Neuronal stem cell (in vitro differentiated cells): ENCODE data around the gene BRI3.

Experiments used
- DNase-seq: peaks from one replicate; pipeline ENCODE4 v3.0.0-alpha.2; 2013; ENCODE audit warnings: low spot score
- H2AFZ ChIP-seq: one replicate; pipeline ENCODE4 v1.6.1; 2013; ENCODE audit warnings: mild to moderate bottlenecking, low read length, inconsistent platforms
- H2AK5ac ChIP-seq: 2 replicates; pipeline ENCODE4 v1.6.1; 2013; ENCODE audit warnings: low read depth, mild to moderate bottlenecking, inconsistent platforms, low read length, moderate library complexity, mixed read lengths
- H2BK120ac ChIP-seq: 2 replicates; pipeline ENCODE4 v1.6.1; 2013; ENCODE audit warnings: low read depth, mild to moderate bottlenecking, inconsistent platforms, low read length, moderate library complexity, mixed read lengths
- H2BK12ac ChIP-seq: one replicate; pipeline ENCODE4 v1.6.1; 2013; ENCODE audit warnings: low read length, inconsistent platforms
- H2BK15ac ChIP-seq: 2 replicates; pipeline ENCODE4 v1.6.1; 2013; ENCODE audit warnings: mild to moderate bottlenecking, low read length, inconsistent platforms, mixed read lengths
- H2BK5ac ChIP-seq: one replicate; pipeline ENCODE4 v1.6.1; 2013; ENCODE audit warnings: inconsistent platforms, mild to moderate bottlenecking, low read length, moderate library complexity
- H3K14ac ChIP-seq: one replicate; pipeline ENCODE4 v1.6.1; 2013; ENCODE audit warnings: low read length, inconsistent platforms
- H3K18ac ChIP-seq: 2 replicates; pipeline ENCODE4 v1.6.1; 2013; ENCODE audit warnings: low read length, inconsistent platforms
- H3K23ac ChIP-seq: 2 replicates; pipeline ENCODE4 v1.6.1; 2013; ENCODE audit warnings: low read depth, mild to moderate bottlenecking, mixed read lengths, low read length, inconsistent platforms; ENCODE audit not compliant: poor library complexity
- H3K27ac ChIP-seq: replicated peaks from 3 replicates; pipeline ENCODE4 v1.5.1; 2013; ENCODE audit warnings: low read length, inconsistent platforms
- H3K27me3 ChIP-seq, 3 experiments: 2 replicates each; pipeline ENCODE4 v1.6.1; 2013; ENCODE audit warnings: low read length in 3 of 3, mild to moderate bottlenecking in 2 of 3, inconsistent platforms in 1 of 3, low read depth in 1 of 3, mixed read lengths in 1 of 3, moderate library complexity in 1 of 3; ENCODE audit not compliant: control insufficient read depth in 3 of 3, insufficient read depth in 3 of 3
- H3K36me3 ChIP-seq, 2 donors: replicated peaks in 1 of 2; 2 replicates each; pipeline ENCODE4 v1.6.1; 2013; ENCODE audit warnings: low read length in 2 of 2; ENCODE audit not compliant: control insufficient read depth in 2 of 2, insufficient read depth in 2 of 2
- H3K4ac ChIP-seq: 2 replicates; pipeline ENCODE4 v1.6.1; 2013; ENCODE audit warnings: inconsistent platforms, mild to moderate bottlenecking, low read length, moderate library complexity
- H3K4me1 ChIP-seq, 2 donors: 1 replicate in 1 of 2; 2 replicates in 1 of 2; pipeline ENCODE4 v1.6.1; 2013; ENCODE audit warnings: low read length in 2 of 2, low read depth in 1 of 2; ENCODE audit not compliant: control insufficient read depth in 2 of 2, insufficient read depth in 1 of 2
- H3K4me2 ChIP-seq: one replicate; pipeline ENCODE4 v1.6.1; 2013; ENCODE audit warnings: mild to moderate bottlenecking, low read length, inconsistent platforms; ENCODE audit not compliant: insufficient read depth, poor library complexity, severe bottlenecking
- H3K4me3 ChIP-seq, 2 donors: 2 replicates each; pipeline ENCODE4 v1.5.1; 2013; ENCODE audit warnings: low read length in 2 of 2, mild to moderate bottlenecking in 2 of 2, inconsistent platforms in 1 of 2, moderate library complexity in 1 of 2
- H3K79me1 ChIP-seq: one replicate; pipeline ENCODE4 v1.6.1; 2013; ENCODE audit warnings: low read depth, mild to moderate bottlenecking, inconsistent platforms, low read length, moderate library complexity
- H3K9ac ChIP-seq: one replicate; pipeline ENCODE4 v1.6.1; 2013; ENCODE audit warnings: mild to moderate bottlenecking, low read depth, low read length, inconsistent platforms; ENCODE audit not compliant: poor library complexity
- H3K9me3 ChIP-seq, 2 donors: replicated peaks in 1 of 2; 2 replicates each; pipeline versions ENCODE3 to v1.6.1; 2013; ENCODE audit warnings: low read length in 2 of 2, mild to moderate bottlenecking in 2 of 2, inconsistent platforms in 1 of 2, low read depth in 1 of 2, mixed read lengths in 1 of 2, moderate library complexity in 1 of 2; ENCODE audit not compliant: control insufficient read depth in 2 of 2, insufficient read depth in 1 of 2
- H4K8ac ChIP-seq: one replicate; pipeline ENCODE4 v1.6.1; 2013; ENCODE audit warnings: low read depth, mild to moderate bottlenecking, inconsistent platforms, low read length, moderate library complexity
- H4K91ac ChIP-seq: one replicate; pipeline ENCODE4 v1.6.1; 2013; ENCODE audit warnings: low read length, low read depth, mild to moderate bottlenecking, inconsistent platforms; ENCODE audit not compliant: poor library complexity
- whole genome bisulfite sequencing, 2 donors: extraction: QIAGEN DNeasy Blood & Tissue Kit; methylation state at CpG; one replicate each; pipeline ENCODE4 v1.1.7; 2013; ENCODE audit warnings: missing lambda C conversion rate in 2 of 2, mixed read lengths in 1 of 2; ENCODE audit not compliant: insufficient read length in 2 of 2, insufficient replicate concordance in 1 of 2; ENCODE audit errors: extremely low coverage in 2 of 2; 5-methylcytosine and 5-hydroxymethylcytosine counted together

Gene BRI3

GRCh38 chr7:98307971-98308466, 26.5 kb downstream of the BRI3 start:
- Histone ChIP-seq H2BK15ac (no peak overlapping the region), H3K9me3 (no peaks in the 10 kb centered on the region), H3K4me1 (peaks cover 0 to 5% of the 10 kb centered on the region in 2 donors), H3K23ac (peak overlapping the region; percentile 6), H3K36me3 (peaks cover 0 to 29% of the 10 kb centered on the region in 2 donors), H3K4me2 (no peak overlapping the region), H2BK12ac (no peak overlapping the region), H3K79me1 (peaks cover 3% of the 10 kb centered on the region), H2AFZ (no peak overlapping the region), H4K8ac (no peak overlapping the region), H2BK120ac (no peak overlapping the region), H3K27ac (no peak overlapping the region), H3K14ac (no peak overlapping the region), H3K27me3 (no peaks in the 10 kb centered on the region), H3K9ac (no peak overlapping the region), H4K91ac (no peak overlapping the region), H2BK5ac (no peak overlapping the region), H3K4ac (no peak overlapping the region), H3K18ac (no peak overlapping the region), H3K4me3 (no peak overlapping the region), H2AK5ac (no peak overlapping the region)
- no CpG with 5 or more reads among the region's 14 CpGs for WGBS, 2 donors
- no peak for DNase-seq

GRCh38 chr7:98309566-98309965, 28.1 kb downstream of the BRI3 start:
- H4K8ac ChIP-seq, result no peak overlapping the region
- H3K23ac ChIP-seq, result no peak overlapping the region

GRCh38 chr7:98312201-98312600, 30.7 kb downstream of the BRI3 start:
- DNase-seq, result no peak
- H4K8ac ChIP-seq, result no peak overlapping the region
- no peak overlapping the region for H3K4me2 ChIP-seq
- H2AFZ ChIP-seq, result no peak overlapping the region
- no CpG with 5 or more reads among the region's 7 CpGs for WGBS, 2 donors
- H3K27ac ChIP-seq, result no peak overlapping the region
- H3K23ac ChIP-seq, result no peak overlapping the region
- no peak overlapping the region for H2BK12ac ChIP-seq
- no peaks in the 10 kb centered on the region for H3K4me1 ChIP-seq
- H2AK5ac ChIP-seq, result no peak overlapping the region
- H3K9me3 ChIP-seq, result no peaks in the 10 kb centered on the region
- H2BK120ac ChIP-seq, result no peak overlapping the region
- H3K79me1 ChIP-seq, result no peaks in the 10 kb centered on the region
- peaks cover 0 to 14% of the 10 kb centered on the region in 2 donors for H3K36me3 ChIP-seq
- H2BK15ac ChIP-seq, result no peak overlapping the region
- H3K9ac ChIP-seq, result no peak overlapping the region
- H4K91ac ChIP-seq, result no peak overlapping the region
- no peak overlapping the region for H3K18ac ChIP-seq
- H3K14ac ChIP-seq, result no peak overlapping the region
- no peaks in the 10 kb centered on the region for H3K27me3 ChIP-seq
- no peak overlapping the region for H3K4ac ChIP-seq
- H3K4me3 ChIP-seq, result no peak overlapping the region
- H2BK5ac ChIP-seq, result no peak overlapping the region

More at GRCh38 chr7:98309566-98309965, 28.1 kb downstream of the BRI3 start:
- Histone ChIP-seq H3K4ac (no peak overlapping the region), H2BK12ac (no peak overlapping the region), H3K4me3 (no peak overlapping the region), H3K4me1 (no peaks in the 10 kb centered on the region), H3K14ac (no peak overlapping the region), H3K9ac (no peak overlapping the region), H3K9me3 (no peaks in the 10 kb centered on the region), H2AK5ac (no peak overlapping the region), H2BK15ac (no peak overlapping the region), H3K27ac (no peak overlapping the region), H2BK120ac (no peak overlapping the region), H2BK5ac (no peak overlapping the region), H4K91ac (no peak overlapping the region), H3K27me3 (no peaks in the 10 kb centered on the region), H3K36me3 (peaks cover 0 to 22% of the 10 kb centered on the region in 2 donors), H3K79me1 (peaks cover 3% of the 10 kb centered on the region), H3K4me2 (no peak overlapping the region), H2AFZ (no peak overlapping the region), H3K18ac (no peak overlapping the region)
- no peak for DNase-seq
- WGBS, 2 donors, result no CpG with 5 or more reads among the region's 8 CpGs

- H3K4me3 ChIP-seq, result no peak overlapping the region
- H2BK15ac ChIP-seq, result no peak overlapping the region
- H3K14ac ChIP-seq, result no peak overlapping the region
- no peak for DNase-seq
- peaks cover 0 to 1% of the 10 kb centered on the region in 2 donors for H3K9me3 ChIP-seq
- H3K18ac ChIP-seq, result no peak overlapping the region
- no peak overlapping the region for H2AFZ ChIP-seq
- no peak overlapping the region for H4K91ac ChIP-seq
- H2BK12ac ChIP-seq, result no peak overlapping the region
- H3K23ac ChIP-seq, result no peak overlapping the region
- H2AK5ac ChIP-seq, result no peak overlapping the region
- no peaks in the 10 kb centered on the region for H3K79me1 ChIP-seq
- peaks cover 0 to 8% of the 10 kb centered on the region in 2 donors for H3K36me3 ChIP-seq
- no peak overlapping the region for H3K4ac ChIP-seq
- no peak overlapping the region for H3K4me2 ChIP-seq
- H3K9ac ChIP-seq, result no peak overlapping the region
- H2BK5ac ChIP-seq, result no peak overlapping the region
- H2BK120ac ChIP-seq, result no peak overlapping the region
- no peaks in the 10 kb centered on the region for H3K27me3 ChIP-seq
- H4K8ac ChIP-seq, result no peak overlapping the region
- no peaks in the 10 kb centered on the region for H3K4me1 ChIP-seq
- H3K27ac ChIP-seq, result no peak overlapping the region
- WGBS, 2 donors, result no CpG with 5 or more reads among the region's 11 CpGs
These were observed 33.0 kb downstream of the BRI3 start for GRCh38 chr7:98314469-98314868.
